Bronchial epithelial cell (primary cell): Measurements from ENCODE around the gene CDC25B. TPM values are rescaled to one million over a fixed set of nuclear protein-coding genes. Genes with fewer than 3 reads are reported as not detected.
"Not testable (repeated sequence)": the region's sequence is repeated elsewhere in the genome, so short reads cannot be mapped to it uniquely, and the experiment has no call there.

ENCODE experiments used
- DNase-seq: peaks from one replicate; pipeline ENCODE4 v3.0.0-alpha.2; 2010; ENCODE audit warnings: low read depth
- FAIRE-seq: peaks from 2 replicates; lab custom pipeline; 2011; peaks lifted over from hg19 to GRCh38; lab: Jason Lieb, UNC
- H3K27me3 ChIP-seq: 2 replicates; pipeline ENCODE4 v1.5.1; 2011; ENCODE audit warnings: low read length; ENCODE audit not compliant: control insufficient read depth, insufficient read depth
- H3K36me3 ChIP-seq: 2 replicates; pipeline ENCODE4 v1.5.1; 2011; ENCODE audit warnings: low read length; ENCODE audit not compliant: control insufficient read depth, insufficient read depth
- H3K4me3 ChIP-seq: 2 replicates; pipeline ENCODE4 v1.5.1; 2011; ENCODE audit warnings: mild to moderate bottlenecking, low read depth, low read length, control low read depth
- total RNA-seq: library from RNA; depleted of rRNA; stranded (reverse); fragments of >200 nt; gene quantifications from 2 replicates; pipeline ENCODE4 v1.2.1, GENCODE V29; 2014
- TF ChIP-seq, protein P1 (sequence below): IDR thresholded peaks from 2 replicates; pipeline ENCODE4 v1.5.1; 2011; ENCODE audit warnings: mild to moderate bottlenecking, moderate library complexity, low read length, control low read depth, inconsistent platforms; ENCODE audit not compliant: insufficient read depth, severe bottlenecking

Gene CDC25B
- total RNA-seq, 1 donor from 2014 or later, result 17.9 TPM

- Histone ChIP-seq H3K36me3 (peaks cover 9% of the 10 kb centered on the region), H3K27me3 (no peaks in the 10 kb centered on the region), H3K4me3 (no peak overlapping the region)
- TF ChIP-seq, protein P1, sequence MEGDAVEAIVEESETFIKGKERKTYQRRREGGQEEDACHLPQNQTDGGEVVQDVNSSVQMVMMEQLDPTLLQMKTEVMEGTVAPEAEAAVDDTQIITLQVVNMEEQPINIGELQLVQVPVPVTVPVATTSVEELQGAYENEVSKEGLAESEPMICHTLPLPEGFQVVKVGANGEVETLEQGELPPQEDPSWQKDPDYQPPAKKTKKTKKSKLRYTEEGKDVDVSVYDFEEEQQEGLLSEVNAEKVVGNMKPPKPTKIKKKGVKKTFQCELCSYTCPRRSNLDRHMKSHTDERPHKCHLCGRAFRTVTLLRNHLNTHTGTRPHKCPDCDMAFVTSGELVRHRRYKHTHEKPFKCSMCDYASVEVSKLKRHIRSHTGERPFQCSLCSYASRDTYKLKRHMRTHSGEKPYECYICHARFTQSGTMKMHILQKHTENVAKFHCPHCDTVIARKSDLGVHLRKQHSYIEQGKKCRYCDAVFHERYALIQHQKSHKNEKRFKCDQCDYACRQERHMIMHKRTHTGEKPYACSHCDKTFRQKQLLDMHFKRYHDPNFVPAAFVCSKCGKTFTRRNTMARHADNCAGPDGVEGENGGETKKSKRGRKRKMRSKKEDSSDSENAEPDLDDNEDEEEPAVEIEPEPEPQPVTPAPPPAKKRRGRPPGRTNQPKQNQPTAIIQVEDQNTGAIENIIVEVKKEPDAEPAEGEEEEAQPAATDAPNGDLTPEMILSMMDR, result no peak
- FAIRE-seq (no peak), DNase-seq (no peak)
These were observed 32.7 kb downstream of the CDC25B start for GRCh38 chr20:3828798-3829197.

GRCh38 chr20:3829891-3830290 lies 33.8 kb downstream of the CDC25B start:
- H3K36me3 ChIP-seq, FAIRE-seq, DNase-seq, H3K27me3 ChIP-seq, H3K4me3 ChIP-seq: not testable (repeated sequence)

DNA sequence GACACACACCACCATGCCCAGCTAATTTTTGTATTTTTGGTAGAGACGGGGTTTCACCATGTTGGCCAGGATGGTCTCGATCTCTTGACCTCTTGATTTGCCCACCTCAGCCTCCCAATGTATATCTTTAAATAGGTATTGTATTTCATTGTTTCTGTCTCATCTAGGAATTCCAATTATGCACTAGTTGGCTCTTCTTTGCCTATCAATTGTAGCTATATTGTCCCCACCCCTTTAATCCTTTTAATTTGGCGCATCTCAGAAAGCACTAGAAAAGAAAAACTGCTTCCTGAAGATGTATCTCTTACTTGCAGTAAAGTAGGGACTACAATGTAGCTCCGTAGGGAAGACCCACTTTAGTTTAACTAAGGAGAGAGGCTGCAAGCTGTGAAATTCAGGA lies 40.0 kb downstream of the CDC25B start:
- TF ChIP-seq, protein P1, result no peak
- Histone ChIP-seq H3K4me3 (no peak overlapping the region), H3K36me3 (no peaks in the 10 kb centered on the region), H3K27me3 (no peaks in the 10 kb centered on the region)
- FAIRE-seq (no peak), DNase-seq (no peak)

DNA sequence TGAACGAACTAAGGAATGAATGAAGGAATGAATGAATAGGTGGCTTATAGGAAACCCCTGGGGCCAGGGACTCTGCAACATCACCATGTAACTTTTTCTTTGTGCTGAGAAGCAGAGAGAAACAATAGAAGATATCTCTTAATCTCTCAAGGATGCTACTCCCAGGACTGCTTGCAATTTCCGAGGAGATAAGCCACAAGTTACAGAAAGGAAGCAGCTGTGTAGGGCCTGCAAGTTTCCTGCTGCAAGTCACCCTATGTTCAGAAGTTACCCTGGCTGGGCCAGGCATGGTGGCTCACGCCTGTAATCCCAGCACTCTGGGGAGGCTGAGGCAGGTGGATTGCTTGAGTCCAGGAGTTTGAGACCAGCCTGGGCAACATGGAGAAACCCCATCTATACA lies 43.2 kb downstream of the CDC25B start:
- no peaks in the 10 kb centered on the region for H3K36me3 ChIP-seq
- FAIRE-seq (no peak), DNase-seq (no peak)
- no peak overlapping the region for H3K4me3 ChIP-seq
- H3K27me3 ChIP-seq, result no peaks in the 10 kb centered on the region
- TF ChIP-seq, protein P1, result no peak

DNA sequence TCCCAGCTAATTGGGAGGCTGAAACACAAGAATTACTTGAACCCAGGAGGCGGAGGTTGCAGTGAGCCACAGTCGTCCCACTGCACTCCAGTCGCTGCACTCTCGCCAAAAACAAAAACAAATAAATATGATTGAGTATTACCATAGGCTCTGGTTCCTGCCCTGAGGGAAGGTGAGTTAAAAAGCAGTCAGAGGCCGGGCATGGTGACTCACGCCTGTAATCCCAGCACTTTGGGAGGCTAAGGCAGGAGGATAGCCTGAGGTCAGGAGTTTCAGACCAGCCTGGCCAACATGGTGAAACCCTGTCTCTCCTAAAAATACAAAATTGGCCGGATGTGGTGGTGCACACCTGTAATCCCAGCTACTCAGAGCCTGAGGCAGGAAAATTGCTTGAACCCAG lies 44.1 kb downstream of the CDC25B start:
- not testable (repeated sequence) for H3K36me3 ChIP-seq, H3K4me3 ChIP-seq, FAIRE-seq, H3K27me3 ChIP-seq
- peak; percentile 53 for DNase-seq

- no peaks in the 10 kb centered on the region for H3K27me3 ChIP-seq
- no peak for DNase-seq
- TF ChIP-seq, protein P1, result no peak
- H3K4me3 ChIP-seq, result no peak overlapping the region
- no peak for FAIRE-seq
- H3K36me3 ChIP-seq, result no peaks in the 10 kb centered on the region
These were observed 46.3 kb downstream of the CDC25B start for GRCh38 chr20:3842348-3842930.

DNA sequence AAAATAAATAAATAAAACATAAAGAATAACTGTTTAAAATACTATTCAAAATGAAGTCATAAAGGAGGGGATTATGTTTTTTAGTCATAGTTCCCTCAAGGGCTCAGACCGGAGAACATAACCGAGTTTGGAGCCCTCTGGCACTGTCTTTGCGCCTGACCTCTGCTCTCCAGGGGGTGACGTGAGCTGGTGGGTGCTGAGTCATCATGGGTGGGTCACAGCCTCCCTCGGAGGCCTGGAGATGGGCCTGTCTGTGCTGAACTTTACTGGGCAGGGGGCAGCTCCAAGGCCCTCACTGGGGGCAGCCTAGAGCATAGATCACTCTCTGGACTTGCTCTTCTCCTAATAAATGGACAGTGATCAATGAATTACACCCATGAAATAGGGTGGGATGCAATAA lies 47.4 kb downstream of the CDC25B start:
- peak; percentile 49 for DNase-seq
- no peak overlapping the region for H3K4me3 ChIP-seq
- no peaks in the 10 kb centered on the region for H3K27me3 ChIP-seq
- no peaks in the 10 kb centered on the region for H3K36me3 ChIP-seq
- FAIRE-seq, result no peak
- TF ChIP-seq, protein P1, result no peak

- not testable (repeated sequence) for DNase-seq, FAIRE-seq, H3K4me3 ChIP-seq, H3K36me3 ChIP-seq, H3K27me3 ChIP-seq
These were observed 48.0 kb downstream of the CDC25B start for GRCh38 chr20:3843990-3844619.
